OCI-LY7 (cell line): ENCODE measurements around the gene SUPT4H1. TPM values are rescaled to one million over a fixed set of nuclear protein-coding genes. Genes with fewer than 3 reads are reported as not detected.

Experiments used
- BruUV-seq: library from RNA; stranded (reverse); fragments of 400-500 nt; replicated peaks from 2 replicates; lab custom pipeline; 2021; lab: Mats Ljungman, UMichigan
- CTCF ChIA-PET: fragments of 300-600 bp; sonication (Branson Sonifier 250); formaldehyde crosslinking; loops from one replicate; lab custom pipeline; 2022; ENCODE audit warnings: antibody characterized with exemption; ENCODE audit not compliant: unreplicated experiment; lab: Charles Lee
- POLR2A ChIA-PET: fragments of 300-600 bp; sonication (Branson Sonifier 250); formaldehyde crosslinking; loops from one replicate; lab custom pipeline; 2022; ENCODE audit warnings: antibody characterized with exemption; lab: Charles Lee
- DNase-seq: peaks from one replicate; pipeline ENCODE4 v3.0.0-alpha.2; 2015; ENCODE audit warnings: low spot score
- H2AFZ ChIP-seq: fragments of 200-600 bp; sonication (generic), shearing (Covaris generic); 2 replicates; pipeline ENCODE4 v1.6.1; 2014; ENCODE audit warnings: mild to moderate bottlenecking, antibody characterized with exemption, low read length, moderate library complexity
- H3K27ac ChIP-seq: fragments of 200-600 bp; sonication (generic); 2 replicates; pipeline ENCODE4 v1.5.1; 2014; ENCODE audit warnings: mixed run types, low read depth, mild to moderate bottlenecking, moderate library complexity, low read length, inconsistent platforms; ENCODE audit not compliant: poor library complexity, severe bottlenecking
- H3K36me3 ChIP-seq: fragments of 200-600 bp; sonication (generic); 2 replicates; pipeline ENCODE4 v1.6.1; 2014; ENCODE audit warnings: mild to moderate bottlenecking, antibody characterized with exemption, low read length, moderate library complexity, mixed read lengths; ENCODE audit not compliant: insufficient read depth
- H3K4me1 ChIP-seq: fragments of 200-600 bp; sonication (generic); 2 replicates; pipeline ENCODE4 v1.5.1; 2014; ENCODE audit warnings: mild to moderate bottlenecking, low read length; ENCODE audit not compliant: insufficient read depth, poor library complexity, severe bottlenecking
- H3K4me2 ChIP-seq: fragments of 200-600 bp; sonication (generic); 2 replicates; pipeline ENCODE4 v1.6.1; 2014; ENCODE audit warnings: mild to moderate bottlenecking, low read length
- H3K4me3 ChIP-seq: fragments of 200-600 bp; sonication (generic); 2 replicates; pipeline ENCODE4 v1.5.1; 2014; ENCODE audit warnings: mild to moderate bottlenecking, low read depth, low read length; ENCODE audit not compliant: poor library complexity, severe bottlenecking
- H3K79me2 ChIP-seq: fragments of 200-600 bp; sonication (generic); 2 replicates; pipeline ENCODE4 v1.6.1; 2016; ENCODE audit warnings: low read depth, mild to moderate bottlenecking, low read length, moderate library complexity, mixed read lengths; ENCODE audit not compliant: insufficient read depth
- H3K9me2 ChIP-seq: fragments of 200-600 bp; sonication (generic); 2 replicates; pipeline ENCODE4 v1.6.1; 2016; ENCODE audit warnings: mild to moderate bottlenecking, low read length, mixed read lengths; ENCODE audit not compliant: insufficient read depth
- H3K9me3 ChIP-seq: fragments of 200-600 bp; sonication (generic); 2 replicates; pipeline ENCODE4 v1.6.1; 2014; ENCODE audit warnings: mild to moderate bottlenecking, mixed run types, low read length, mixed read lengths
- H4K20me1 ChIP-seq: fragments of 200-600 bp; sonication (generic); 2 replicates; pipeline ENCODE4 v1.6.1; 2014; ENCODE audit warnings: mild to moderate bottlenecking, antibody characterized with exemption, low read length, moderate library complexity, mixed read lengths; ENCODE audit not compliant: insufficient read depth
- CTCF ChIP-seq: fragments of 200-600 bp; sonication (generic); conservative IDR thresholded peaks from 2 replicates; pipeline ENCODE4 v1.5.1; 2014; ENCODE audit warnings: mild to moderate bottlenecking, antibody characterized with exemption, low read length, moderate library complexity, mixed read lengths
- EZH2phosphoT487 ChIP-seq: fragments of 200-600 bp; sonication (generic); IDR thresholded peaks from 2 replicates; pipeline ENCODE4 v1.6.1; 2018; ENCODE audit warnings: low read depth, borderline replicate concordance, mild to moderate bottlenecking, mixed run types, antibody characterized with exemption, low read length, moderate library complexity, mixed read lengths
- intact Hi-C: fragments of 100-400 bp; cut with micrococcal nuclease; formaldehyde crosslinking; loops from one replicate; pipeline ENCODE4 v1.10.0; 2022; ENCODE audit not compliant: unreplicated experiment
- total RNA-seq, 2 experiments: library from RNA; depleted of rRNA in 1 of 2; stranded (reverse); fragments of >200 nt in 1 of 2; shearing (Covaris generic) in 1 of 2; gene quantifications; 2 replicates each; pipeline ENCODE4 v1.2.3, GENCODE V29; 2014 to 2022

SUPT4H1 gene
- total RNA-seq, 2 experiments from 2014 or later = 56.5 to 65.5 TPM

GRCh38 chr17:58367461-58367860 is 15.5 kb upstream of the SUPT4H1 start:
- CTCF ChIA-PET = interaction anchor here (2.0 kb wide), 1 partner anchor 23 kb away, joined by 6 read pairs; no protein-coding TSS in a partner anchor

GRCh38 chr17:58365980-58366595 is 14.1 kb upstream of the SUPT4H1 start:
- peaks cover 45% of the 10 kb centered on the region for H3K4me1 ChIP-seq
- H3K4me3 ChIP-seq = no peak overlapping the region
- no TSS peak for BruUV-seq
- H3K9me2 ChIP-seq = no peaks in the 10 kb centered on the region
- CTCF ChIA-PET = interaction anchor here (0.6 to 2.0 kb wide), 2 partner anchors 22 to 51 kb away, joined by 3 to 6 read pairs; partner anchors contain the start of gene RNF43
- no peaks in the 10 kb centered on the region for H4K20me1 ChIP-seq
- peak; percentile 54 for DNase-seq
- H2AFZ ChIP-seq = peak overlapping the region; percentile 56; the same call in 1 of the 2 replicates
- POLR2A ChIA-PET = interaction anchor here (0.7 to 4.4 kb wide), 7 partner anchors 13 to 465 kb away, joined by 3 to 20 read pairs (median 5); partner anchors contain the start of gene RNF43
- intact Hi-C loops = loop anchor here (2.0 to 5.0 kb wide), 3 partner anchors 13 to 51 kb away; partner anchors contain the start of genes RNF43 and SUPT4H1
- peak overlapping the region; percentile 10; the same call in 1 of the 2 replicates for H3K4me2 ChIP-seq
- H3K36me3 ChIP-seq = no peaks in the 10 kb centered on the region
- no peaks in the 10 kb centered on the region for H3K9me3 ChIP-seq
- TF ChIP-seq EZH2phosphoT487 (no peak), CTCF (no peak)
- peak overlapping the region; percentile 36 for H3K27ac ChIP-seq
- no peaks in the 10 kb centered on the region for H3K79me2 ChIP-seq

More at GRCh38 chr17:58367461-58367860, 15.5 kb upstream of the SUPT4H1 start:
- POLR2A ChIA-PET = interaction anchor here (1.1 to 4.4 kb wide), 5 partner anchors 13 to 50 kb away, joined by 5 to 20 read pairs (median 5); partner anchors contain the start of genes RNF43 and SUPT4H1
- Histone ChIP-seq H3K4me2 (peak overlapping the region; percentile 40), H3K27ac (peak overlapping the region; percentile 14), H3K4me1 (peaks cover 45% of the 10 kb centered on the region), H3K36me3 (no peaks in the 10 kb centered on the region), H2AFZ (no peak overlapping the region), H3K4me3 (no peak overlapping the region), H3K9me3 (no peaks in the 10 kb centered on the region), H3K9me2 (no peaks in the 10 kb centered on the region), H3K79me2 (no peaks in the 10 kb centered on the region), H4K20me1 (no peaks in the 10 kb centered on the region)
- intact Hi-C loops = loop anchor here (2.0 to 5.0 kb wide), 3 partner anchors 15 to 50 kb away; partner anchors contain the start of genes RNF43 and SUPT4H1
- no TSS peak for BruUV-seq
- DNase-seq = no peak
- TF ChIP-seq CTCF (no peak), EZH2phosphoT487 (no peak)
